RPMI7951 (cell line): ENCODE measurements around the gene NRXN3. TPM values are rescaled to one million over a fixed set of nuclear protein-coding genes. Genes with fewer than 3 reads are reported as not detected.

Experiments
- DNase-seq: peaks from one replicate; pipeline ENCODE4 v3.0.0-alpha.2; 2012; ENCODE audit warnings: low read depth
- total RNA-seq: library from RNA; depleted of rRNA; stranded (reverse); fragments of >200 nt; shearing (Covaris generic); gene quantifications from 2 replicates; pipeline ENCODE4 v1.2.3, GENCODE V29; 2014

The NRXN3 gene
- total RNA-seq, 1 experiment from 2014 or later = 0.24 TPM

GRCh38 chr14:78637489-78637888 is 467.3 kb downstream of the NRXN3 start:
- no peak for DNase-seq

GRCh38 chr14:78637908-78638475 is 467.8 kb downstream of the NRXN3 start:
- no peak for DNase-seq

- no peak for DNase-seq
These were observed 468.8 kb downstream of the NRXN3 start for GRCh38 chr14:78638926-78639325.

- DNase-seq = no peak
These were observed 474.8 kb downstream of the NRXN3 start for GRCh38 chr14:78644824-78645559.

GRCh38 chr14:78652727-78653126 is 482.6 kb downstream of the NRXN3 start:
- no peak for DNase-seq

- no peak for DNase-seq
These were observed 483.0 kb downstream of the NRXN3 start for GRCh38 chr14:78653173-78653572.

- no peak for DNase-seq
These were observed 487.3 kb downstream of the NRXN3 start for GRCh38 chr14:78657451-78657850.

GRCh38 chr14:78664841-78665240 is 494.7 kb downstream of the NRXN3 start:
- DNase-seq = no peak

- DNase-seq = no peak
These were observed 496.3 kb downstream of the NRXN3 start for GRCh38 chr14:78666336-78667056.

GRCh38 chr14:78667141-78667540 is 497.0 kb downstream of the NRXN3 start:
- no peak for DNase-seq

GRCh38 chr14:78673845-78674244 is 503.7 kb downstream of the NRXN3 start:
- no peak for DNase-seq

GRCh38 chr14:78674820-78675219 is 504.6 kb downstream of the NRXN3 start:
- DNase-seq = no peak

GRCh38 chr14:78683206-78683605 is 513.0 kb downstream of the NRXN3 start:
- no peak for DNase-seq

- DNase-seq = no peak
These were observed 513.8 kb downstream of the NRXN3 start for GRCh38 chr14:78683981-78684380.

- no peak for DNase-seq
These were observed 518.3 kb downstream of the NRXN3 start for GRCh38 chr14:78688503-78688902.

- DNase-seq = no peak
These were observed 520.7 kb downstream of the NRXN3 start for GRCh38 chr14:78690836-78691235.

- DNase-seq = peak; percentile 0
These were observed 527.2 kb downstream of the NRXN3 start for GRCh38 chr14:78697341-78697740.

- DNase-seq = no peak
These were observed 528.8 kb downstream of the NRXN3 start for GRCh38 chr14:78698991-78699390.

GRCh38 chr14:78700236-78700635 is 530.1 kb downstream of the NRXN3 start:
- DNase-seq = no peak

- no peak for DNase-seq
These were observed 531.1 kb downstream of the NRXN3 start for GRCh38 chr14:78701246-78701645.

GRCh38 chr14:78704965-78705364 is 534.8 kb downstream of the NRXN3 start:
- no peak for DNase-seq

- no peak for DNase-seq
These were observed 535.8 kb downstream of the NRXN3 start for GRCh38 chr14:78705989-78706388.
